PC-3 (cell line): Measurements from ENCODE around the gene ANKS1B. TPM values are rescaled to one million over a fixed set of nuclear protein-coding genes. Genes with fewer than 3 reads are reported as not detected.

Source experiments
- ATAC-seq: fragments of 200-7000 bp; cut with Tn5 transposase; 2 replicates; pipeline ENCODE4 v1.9.1; 2020; ENCODE audit warnings: mild to moderate bottlenecking, moderate library complexity
- BruUV-seq: library from RNA; stranded (reverse); fragments of 400-500 nt; replicated peaks from 2 replicates; lab custom pipeline; 2021; lab: Mats Ljungman, UMichigan
- CTCF ChIA-PET: fragments of 300-600 bp; sonication (Branson Sonifier 250); formaldehyde crosslinking; loops from one replicate; lab custom pipeline; 2022; ENCODE audit warnings: antibody characterized with exemption; lab: Charles Lee
- POLR2A ChIA-PET: fragments of 300-600 bp; sonication (Branson Sonifier 250); formaldehyde crosslinking; loops from one replicate; lab custom pipeline; 2022; ENCODE audit warnings: antibody characterized with exemption; ENCODE audit not compliant: unreplicated experiment; lab: Charles Lee
- DNase-seq: peaks from one replicate; pipeline ENCODE4 v3.0.0-alpha.2; 2015
- H2AFZ ChIP-seq: fragments of 300-600 bp; sonication (generic); 2 replicates; pipeline ENCODE4 v1.6.0; 2016; ENCODE audit warnings: antibody characterized with exemption, low read length
- H3F3A ChIP-seq: fragments of 300-600 bp; sonication (generic); one replicate; pipeline ENCODE4 v1.6.0; 2017; ENCODE audit warnings: antibody characterized with exemption, low read length, control low read depth, mild to moderate bottlenecking; ENCODE audit not compliant: unreplicated experiment
- H3K27ac ChIP-seq: fragments of 300-600 bp; sonication (generic); 2 replicates; pipeline ENCODE4 v1.5.1; 2016; ENCODE audit warnings: mild to moderate bottlenecking, low read length
- H3K27me3 ChIP-seq: fragments of 300-600 bp; sonication (generic); 2 replicates; pipeline ENCODE4 v1.6.1; 2016; ENCODE audit warnings: low read length, mixed read lengths
- H3K36me3 ChIP-seq: fragments of 300-600 bp; sonication (generic); 2 replicates; pipeline ENCODE4 v1.6.1; 2016; ENCODE audit warnings: low read depth, mixed run types, low read length, mixed read lengths
- H3K4me1 ChIP-seq: fragments of 300-600 bp; sonication (generic); 2 replicates; pipeline ENCODE4 v1.5.1; 2016; ENCODE audit warnings: low read length; ENCODE audit not compliant: insufficient read depth
- H3K4me2 ChIP-seq: fragments of 300-600 bp; sonication (generic); 2 replicates; pipeline ENCODE4 v1.6.0; 2016; ENCODE audit warnings: low read length
- H3K4me3 ChIP-seq: fragments of 300-600 bp; sonication (generic); 2 replicates; pipeline ENCODE4 v1.5.1; 2016; ENCODE audit warnings: mild to moderate bottlenecking, low read length, mixed read lengths
- H3K79me2 ChIP-seq: fragments of 300-600 bp; sonication (generic); 2 replicates; pipeline ENCODE4 v1.6.1; 2017; ENCODE audit warnings: low read length, mixed read lengths
- H3K9ac ChIP-seq: fragments of 300-600 bp; sonication (generic); 2 replicates; pipeline ENCODE4 v1.6.0; 2016; ENCODE audit warnings: mild to moderate bottlenecking, low read length
- H3K9me2 ChIP-seq: fragments of 300-600 bp; sonication (generic); replicated peaks from 2 replicates; pipeline ENCODE4 v1.6.1; 2016; ENCODE audit warnings: mixed run types, low read length, mixed read lengths
- H3K9me3 ChIP-seq: fragments of 300-600 bp; sonication (generic); 2 replicates; pipeline ENCODE4 v1.6.1; 2016; ENCODE audit warnings: low read length, mixed read lengths
- H4K20me1 ChIP-seq: fragments of 300-600 bp; sonication (generic); 2 replicates; pipeline ENCODE4 v1.6.1; 2016; ENCODE audit warnings: low read length, mixed read lengths
- EZH2 ChIP-seq: fragments of 300-600 bp; sonication (generic); IDR thresholded peaks from one replicate; pipeline ENCODE4 v1.6.1; 2017; ENCODE audit warnings: antibody characterized with exemption, mild to moderate bottlenecking, low read length; ENCODE audit not compliant: unreplicated experiment
- EZH2phosphoT487 ChIP-seq: fragments of 300-600 bp; sonication (generic); IDR thresholded peaks from 2 replicates; pipeline ENCODE4 v1.6.1; 2018; ENCODE audit warnings: mild to moderate bottlenecking, antibody characterized with exemption, low read length, borderline replicate concordance
- intact Hi-C: fragments of 100-400 bp; cut with micrococcal nuclease; formaldehyde crosslinking; loops from 2 replicates; pipeline ENCODE4 v1.9.0; 2023
- total RNA-seq: library from RNA; depleted of rRNA; stranded (reverse); fragments of >200 nt; gene quantifications from 2 replicates; pipeline ENCODE4 v1.2.3, GENCODE V29; 2014
- TF ChIP-seq, protein P1 (sequence below): fragments of 300-600 bp; sonication (generic); conservative IDR thresholded peaks from 2 replicates; pipeline ENCODE4 v1.5.1; 2017; ENCODE audit warnings: antibody characterized with exemption, low read depth, mild to moderate bottlenecking, low read length

ANKS1B gene
- total RNA-seq, 1 experiment from 2014 or later, result 0.07 TPM

DNA sequence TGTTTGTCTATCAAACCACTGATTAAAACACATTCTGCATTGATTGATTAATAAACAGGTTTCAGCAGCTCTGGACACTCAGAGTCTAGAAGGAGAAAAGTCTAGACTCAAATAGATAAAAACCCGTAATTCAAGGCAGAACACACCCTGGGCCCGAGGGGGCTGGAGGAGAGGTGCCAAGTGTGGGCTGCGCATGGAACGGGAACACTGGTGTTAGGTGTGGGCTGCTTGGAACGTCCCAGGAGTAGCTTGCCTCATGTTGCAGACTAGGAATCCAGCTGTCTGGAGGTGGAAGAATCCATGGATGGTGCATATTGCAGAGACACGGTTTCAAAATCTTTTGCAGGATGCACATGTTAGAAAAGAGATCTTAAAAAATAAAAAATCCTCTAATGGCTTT is 1116.7 kb downstream of the ANKS1B start:
- no peaks in the 10 kb centered on the region for H3F3A ChIP-seq
- no peak overlapping the region for H3K9ac ChIP-seq
- CTCF ChIA-PET, result no interaction called here
- no TSS peak for BruUV-seq
- ATAC-seq, result no peak
- no peaks in the 10 kb centered on the region for H3K9me3 ChIP-seq
- TF ChIP-seq EZH2 (no peak), EZH2phosphoT487 (no peak)
- TF ChIP-seq, protein P1, sequence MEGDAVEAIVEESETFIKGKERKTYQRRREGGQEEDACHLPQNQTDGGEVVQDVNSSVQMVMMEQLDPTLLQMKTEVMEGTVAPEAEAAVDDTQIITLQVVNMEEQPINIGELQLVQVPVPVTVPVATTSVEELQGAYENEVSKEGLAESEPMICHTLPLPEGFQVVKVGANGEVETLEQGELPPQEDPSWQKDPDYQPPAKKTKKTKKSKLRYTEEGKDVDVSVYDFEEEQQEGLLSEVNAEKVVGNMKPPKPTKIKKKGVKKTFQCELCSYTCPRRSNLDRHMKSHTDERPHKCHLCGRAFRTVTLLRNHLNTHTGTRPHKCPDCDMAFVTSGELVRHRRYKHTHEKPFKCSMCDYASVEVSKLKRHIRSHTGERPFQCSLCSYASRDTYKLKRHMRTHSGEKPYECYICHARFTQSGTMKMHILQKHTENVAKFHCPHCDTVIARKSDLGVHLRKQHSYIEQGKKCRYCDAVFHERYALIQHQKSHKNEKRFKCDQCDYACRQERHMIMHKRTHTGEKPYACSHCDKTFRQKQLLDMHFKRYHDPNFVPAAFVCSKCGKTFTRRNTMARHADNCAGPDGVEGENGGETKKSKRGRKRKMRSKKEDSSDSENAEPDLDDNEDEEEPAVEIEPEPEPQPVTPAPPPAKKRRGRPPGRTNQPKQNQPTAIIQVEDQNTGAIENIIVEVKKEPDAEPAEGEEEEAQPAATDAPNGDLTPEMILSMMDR, result no peak
- no peaks in the 10 kb centered on the region for H3K36me3 ChIP-seq
- DNase-seq, result no peak
- H3K27ac ChIP-seq, result no peak overlapping the region
- no peaks in the 10 kb centered on the region for H3K4me1 ChIP-seq
- POLR2A ChIA-PET, result no interaction called here
- H3K4me3 ChIP-seq, result no peak overlapping the region
- H4K20me1 ChIP-seq, result no peaks in the 10 kb centered on the region
- H3K4me2 ChIP-seq, result no peak overlapping the region
- intact Hi-C loops, result no loop called here
- H3K9me2 ChIP-seq, result no peaks in the 10 kb centered on the region
- H3K27me3 ChIP-seq, result peaks cover 63% of the 10 kb centered on the region
- no peaks in the 10 kb centered on the region for H3K79me2 ChIP-seq
- H2AFZ ChIP-seq, result no peak overlapping the region

GRCh38 chr12:98864363-98864762 is 1120.4 kb downstream of the ANKS1B start:
- no peak for TF ChIP-seq EZH2
- DNase-seq (no peak), ATAC-seq (no peak)
- H2AFZ ChIP-seq, result no peak overlapping the region
- POLR2A ChIA-PET, result no interaction called here
- no peak overlapping the region for H3K4me3 ChIP-seq
- H3K4me2 ChIP-seq, result no peak overlapping the region
- H3K36me3 ChIP-seq, result no peaks in the 10 kb centered on the region
- H4K20me1 ChIP-seq, result no peaks in the 10 kb centered on the region
- no peaks in the 10 kb centered on the region for H3K79me2 ChIP-seq
- intact Hi-C loops, result no loop called here
- peaks cover 32% of the 10 kb centered on the region for H3K27me3 ChIP-seq
- no TSS peak for BruUV-seq
- no peaks in the 10 kb centered on the region for H3K9me2 ChIP-seq
- H3K27ac ChIP-seq, result no peak overlapping the region
- no peaks in the 10 kb centered on the region for H3K9me3 ChIP-seq
- CTCF ChIA-PET, result no interaction called here
- no peaks in the 10 kb centered on the region for H3K4me1 ChIP-seq
- H3F3A ChIP-seq, result no peaks in the 10 kb centered on the region
- H3K9ac ChIP-seq, result no peak overlapping the region

- Histone ChIP-seq H3K27ac (no peak overlapping the region), H3K36me3 (no peaks in the 10 kb centered on the region), H3K9ac (no peak overlapping the region), H2AFZ (no peak overlapping the region), H3K79me2 (no peaks in the 10 kb centered on the region), H3K4me1 (no peaks in the 10 kb centered on the region), H3K9me2 (no peaks in the 10 kb centered on the region), H3K9me3 (no peaks in the 10 kb centered on the region), H3K4me3 (no peak overlapping the region), H3F3A (no peaks in the 10 kb centered on the region), H3K4me2 (no peak overlapping the region), H3K27me3 (peaks cover 27% of the 10 kb centered on the region), H4K20me1 (no peaks in the 10 kb centered on the region)
- ChIA-PET POLR2A (no interaction called here), CTCF (no interaction called here)
- no TSS peak for BruUV-seq
- intact Hi-C loops, result no loop called here
- TF ChIP-seq, protein P1, result no peak
- TF ChIP-seq EZH2phosphoT487, result no peak
- no peak for TF ChIP-seq EZH2
- no peak for ATAC-seq
- no peak for DNase-seq
These were observed 1121.6 kb downstream of the ANKS1B start for GRCh38 chr12:98863167-98863566.
